SK-MEL-5 (cell line): ENCODE measurements around the gene WLS. TPM values are rescaled to one million over a fixed set of nuclear protein-coding genes. Genes with fewer than 3 reads are reported as not detected.

Source experiments
- DNase-seq: peaks from one replicate; pipeline ENCODE4 v3.0.0-alpha.2; 2016; ENCODE audit warnings: low read depth, low spot score
- in situ Hi-C: cut with HindIII; loops from 2 replicates; pipeline ENCODE4 v1.10.0; 2016; ENCODE audit warnings: low sequenced_read_pairs, high pct_unique_total_duplicates, low pct_unique_long_range_greater_than_20kb
- total RNA-seq: library from RNA; depleted of rRNA; stranded (reverse); fragments of >200 nt; shearing (Covaris generic); gene quantifications from 2 replicates; pipeline ENCODE4 v1.2.3, GENCODE V29; 2014

The WLS gene
- total RNA-seq, 1 experiment from 2014 or later, result 33.8 TPM

GRCh38 chr1:68129536-68130250 lies 102.6 kb downstream of the WLS start:
- DNase-seq, result no peak
- in situ Hi-C loops, result no loop called here

GRCh38 chr1:68128820-68129219 lies 103.5 kb downstream of the WLS start:
- no peak for DNase-seq
- in situ Hi-C loops, result no loop called here

GRCh38 chr1:68128157-68128556 lies 104.2 kb downstream of the WLS start:
- in situ Hi-C loops, result no loop called here
- no peak for DNase-seq

- in situ Hi-C loops, result no loop called here
Observed at GRCh38 chr1:68121536-68121935, 110.8 kb downstream of the WLS start.

GRCh38 chr1:68120136-68120791 lies 112.1 kb downstream of the WLS start:
- in situ Hi-C loops, result no loop called here
- peak; percentile 74 for DNase-seq

More at GRCh38 chr1:68121536-68121935, 110.8 kb downstream of the WLS start:
- no peak for DNase-seq

- no peak for DNase-seq
- in situ Hi-C loops, result no loop called here
Observed at GRCh38 chr1:68119445-68119844, 112.9 kb downstream of the WLS start.

GRCh38 chr1:68117416-68117815 lies 114.9 kb downstream of the WLS start:
- in situ Hi-C loops, result no loop called here
- no peak for DNase-seq

GRCh38 chr1:68116643-68117235 lies 115.6 kb downstream of the WLS start:
- in situ Hi-C loops, result no loop called here

GRCh38 chr1:68115308-68115707 lies 117.0 kb downstream of the WLS start:
- in situ Hi-C loops, result no loop called here
- no peak for DNase-seq

More at GRCh38 chr1:68116643-68117235, 115.6 kb downstream of the WLS start:
- peak; percentile 67 for DNase-seq

GRCh38 chr1:68113966-68114365 lies 118.4 kb downstream of the WLS start:
- in situ Hi-C loops, result no loop called here
- DNase-seq, result no peak

GRCh38 chr1:68112835-68113243 lies 119.5 kb downstream of the WLS start:
- in situ Hi-C loops, result no loop called here
- DNase-seq, result no peak

GRCh38 chr1:68111519-68112436 lies 120.5 kb downstream of the WLS start:
- in situ Hi-C loops, result no loop called here
- DNase-seq, result peak; percentile 84

GRCh38 chr1:68107771-68108170 lies 124.6 kb downstream of the WLS start:
- in situ Hi-C loops, result no loop called here
- DNase-seq, result peak; percentile 89

GRCh38 chr1:68103884-68104554 lies 128.3 kb downstream of the WLS start:
- DNase-seq, result peak; percentile 65

GRCh38 chr1:68103011-68103545 lies 129.2 kb downstream of the WLS start:
- in situ Hi-C loops, result no loop called here
- DNase-seq, result no peak

More at GRCh38 chr1:68103884-68104554, 128.3 kb downstream of the WLS start:
- in situ Hi-C loops, result no loop called here

- no peak for DNase-seq
- in situ Hi-C loops, result no loop called here
Observed at GRCh38 chr1:68101829-68102228, 130.5 kb downstream of the WLS start.

GRCh38 chr1:68100571-68100970 lies 131.8 kb downstream of the WLS start:
- DNase-seq, result no peak
- in situ Hi-C loops, result no loop called here
